ENCODE data around the gene PSG5.
"Not testable (repeated sequence)": the region's sequence is repeated elsewhere in the genome, so short reads cannot be mapped to it uniquely, and the experiment has no call there.

The PSG5 gene
- total RNA-seq, result 0 reads per million in 2 experiments

DNA sequence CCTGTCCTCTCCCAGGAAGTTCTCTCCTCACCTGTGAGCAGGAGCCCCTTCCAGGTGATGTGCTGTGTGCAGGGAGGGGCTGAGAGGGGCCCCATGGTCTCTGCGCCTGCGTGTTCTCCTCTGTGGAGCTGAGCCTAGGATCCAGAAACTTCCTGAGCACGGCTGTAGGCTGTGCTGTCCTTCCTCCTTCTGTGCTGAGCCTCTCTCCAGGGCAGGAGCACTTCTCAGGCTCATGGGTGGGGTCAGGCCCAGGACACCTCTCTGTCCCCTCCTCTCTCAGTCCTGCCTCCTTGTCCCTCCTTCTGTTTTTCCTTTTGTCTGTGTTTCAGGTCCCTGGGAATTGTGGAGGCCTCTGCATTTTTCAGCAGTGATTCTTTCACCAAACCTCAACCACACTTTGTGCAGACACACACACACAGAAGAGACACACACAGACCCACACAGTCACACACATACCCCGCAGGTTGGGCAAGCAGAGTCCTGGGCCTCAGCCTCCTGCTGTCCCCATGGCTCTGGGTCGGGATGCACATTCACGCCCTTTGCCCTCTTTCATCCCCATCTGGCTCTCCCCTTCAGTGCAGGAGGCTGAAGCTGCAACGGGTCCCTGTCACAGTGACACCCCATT, at the start of gene PSG5:
Gene PSG5, minus strand, starts transcription at position 226 of the 625 bp plus-strand sequence. Its CDS starts 131 bp downstream, at position 95.
- DNase-seq (ENCODE audit: low read depth), result not testable (repeated sequence)

DNA sequence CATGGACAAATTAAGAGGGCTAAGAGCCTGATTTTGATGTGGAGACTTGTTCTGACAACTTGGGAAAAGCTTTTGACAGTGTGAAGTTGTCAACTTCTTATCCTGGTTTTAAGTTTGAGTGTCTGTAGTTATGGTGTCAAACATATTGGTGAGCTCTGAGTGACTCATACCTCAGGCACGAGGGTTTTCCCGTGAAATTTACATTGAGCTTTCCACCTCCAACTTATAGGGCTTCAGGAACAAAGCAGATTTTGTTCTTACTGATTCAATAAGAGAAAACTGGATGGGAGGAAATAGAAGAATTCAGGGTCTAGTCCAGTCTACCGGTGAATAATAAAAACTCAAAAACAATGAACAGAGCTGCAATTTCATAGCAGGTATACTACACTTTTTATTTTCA, 49.4 kb upstream of the PSG5 start:
- DNase-seq (ENCODE audit: low read depth), result not testable (repeated sequence)

DNA sequence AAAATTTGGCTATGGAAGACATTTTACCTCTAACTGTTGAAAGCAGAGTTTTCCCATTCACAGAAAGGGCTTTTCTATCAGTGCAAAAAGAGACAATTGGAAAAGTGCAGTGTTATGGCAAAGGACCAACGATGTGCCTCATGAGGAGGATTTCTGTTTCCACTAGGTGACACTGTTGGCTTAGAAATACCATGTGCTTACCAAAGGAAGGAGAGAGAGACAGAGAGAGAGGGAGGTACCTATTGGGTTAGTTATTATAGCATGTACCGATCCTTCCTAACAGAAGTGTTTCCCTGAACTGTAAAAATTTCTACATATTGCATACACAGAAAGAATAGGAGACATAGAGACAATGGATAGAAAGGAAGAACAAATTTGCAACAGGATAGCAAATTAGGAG, 43.0 kb upstream of the PSG5 start:
- DNase-seq (ENCODE audit: low read depth), result no peak

DNA sequence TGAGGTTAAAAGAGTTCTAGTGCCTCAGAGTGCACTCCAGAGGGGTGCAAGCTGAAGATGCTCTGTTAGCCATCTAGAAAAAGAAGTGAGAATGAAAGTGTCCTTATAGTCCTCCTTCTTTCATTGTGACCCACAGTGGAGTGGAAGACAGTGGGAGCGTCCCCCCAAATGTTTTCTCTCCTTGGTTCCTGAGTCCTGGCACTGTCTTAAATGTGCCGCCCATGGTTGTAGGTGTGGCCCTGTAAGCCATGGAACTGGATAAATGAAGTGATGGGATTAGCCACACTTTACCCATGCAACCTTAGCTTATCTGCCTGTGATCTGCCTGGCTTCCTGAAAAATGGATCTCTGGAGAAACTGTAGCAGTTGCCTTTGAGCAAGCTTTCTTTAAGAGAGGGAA, 42.4 kb upstream of the PSG5 start:
- not testable (repeated sequence) for DNase-seq (ENCODE audit: low read depth)

DNA sequence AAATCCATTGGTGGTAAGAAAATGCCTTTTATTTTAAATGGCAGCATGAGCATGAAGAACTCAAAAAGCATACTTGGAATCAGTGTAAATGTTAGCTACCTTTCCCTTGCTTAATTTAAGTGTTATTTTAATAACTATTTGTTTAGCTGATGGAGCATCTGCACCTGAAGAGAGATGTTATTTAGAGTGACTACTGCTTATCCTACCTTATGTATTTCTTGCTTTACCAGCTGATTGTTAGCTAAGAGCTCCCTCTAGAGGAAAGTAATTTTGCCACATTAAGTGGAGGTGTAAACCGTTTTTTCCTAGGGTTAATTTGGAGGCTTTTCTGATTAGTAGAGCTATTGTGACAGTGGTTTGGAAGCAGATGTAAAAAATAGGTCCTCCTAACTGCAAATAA, 40.6 kb upstream of the PSG5 start:
- DNase-seq (ENCODE audit: low read depth), result not testable (repeated sequence)

DNA sequence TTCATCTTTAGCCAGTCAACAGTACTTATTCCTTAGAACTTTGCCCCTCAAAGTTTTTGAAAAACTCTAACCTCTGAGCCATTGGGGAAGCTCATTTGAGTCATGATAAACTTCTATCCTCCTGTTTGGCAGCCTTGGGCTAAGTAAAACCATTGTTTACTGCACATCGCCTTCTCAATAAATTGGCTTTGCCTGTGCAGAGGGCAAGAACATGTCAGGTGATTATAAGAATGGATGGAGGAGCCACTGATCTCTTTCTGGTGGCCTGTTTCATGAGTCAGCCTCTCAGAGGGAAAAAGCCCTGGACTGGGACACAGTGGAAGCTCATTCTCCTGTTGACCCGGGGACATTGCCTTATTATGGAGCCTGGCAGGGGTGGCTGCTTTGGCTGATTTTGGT, 38.5 kb upstream of the PSG5 start:
- no peak for DNase-seq (ENCODE audit: low read depth)

DNA sequence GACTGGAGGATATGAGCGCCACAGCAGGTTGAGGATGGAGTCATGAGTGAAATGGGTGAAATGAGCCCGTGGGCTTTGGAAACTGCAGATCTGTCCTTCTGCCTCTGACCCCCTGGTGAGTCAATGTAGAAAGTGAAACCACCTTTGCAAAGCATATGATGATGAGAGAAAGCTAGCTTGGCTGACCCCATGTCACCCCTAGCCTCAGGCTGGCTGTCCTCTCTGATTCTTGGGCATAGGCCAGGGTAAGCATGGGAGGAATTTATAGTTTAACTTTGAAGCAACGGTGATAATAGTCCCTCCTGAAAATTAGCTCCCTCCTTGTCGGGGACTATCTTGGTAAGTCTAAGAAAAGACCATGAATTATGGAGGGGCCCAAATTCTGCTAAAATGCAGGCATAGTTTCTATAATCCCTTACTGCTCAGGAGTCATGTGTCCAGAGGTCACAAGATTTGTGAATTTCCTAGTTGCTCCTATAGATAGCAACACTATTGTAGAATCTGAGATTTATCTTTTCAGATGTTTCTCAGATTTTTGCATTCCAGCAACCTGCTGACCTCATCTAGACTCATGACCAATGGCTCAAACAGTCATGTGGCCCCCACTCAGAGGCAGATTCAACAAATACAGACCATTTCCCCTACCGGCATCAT, 38.0 kb upstream of the PSG5 start:
- not testable (repeated sequence) for DNase-seq (ENCODE audit: low read depth)

DNA sequence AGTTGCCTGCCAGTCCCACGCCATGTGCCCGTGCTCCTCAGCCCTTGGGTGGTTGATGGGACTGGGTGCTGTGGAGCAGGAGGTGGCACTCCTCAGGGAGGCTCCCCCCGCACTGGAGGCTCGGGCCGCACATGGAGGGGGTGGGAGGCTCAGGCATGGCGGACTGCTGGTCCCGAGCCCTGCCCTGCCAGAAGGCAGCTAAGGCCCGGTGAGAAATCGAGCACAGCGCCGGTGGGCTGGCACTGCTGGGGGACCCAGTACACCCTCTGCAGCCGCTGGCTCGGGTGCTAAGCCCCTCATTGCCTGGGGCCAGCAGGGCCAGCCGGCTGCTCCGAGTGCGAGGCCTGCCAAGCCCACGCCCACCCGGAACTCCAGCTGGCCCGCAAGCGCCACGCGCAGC, 35.6 kb upstream of the PSG5 start:
- not testable (repeated sequence) for DNase-seq (ENCODE audit: low read depth)

DNA sequence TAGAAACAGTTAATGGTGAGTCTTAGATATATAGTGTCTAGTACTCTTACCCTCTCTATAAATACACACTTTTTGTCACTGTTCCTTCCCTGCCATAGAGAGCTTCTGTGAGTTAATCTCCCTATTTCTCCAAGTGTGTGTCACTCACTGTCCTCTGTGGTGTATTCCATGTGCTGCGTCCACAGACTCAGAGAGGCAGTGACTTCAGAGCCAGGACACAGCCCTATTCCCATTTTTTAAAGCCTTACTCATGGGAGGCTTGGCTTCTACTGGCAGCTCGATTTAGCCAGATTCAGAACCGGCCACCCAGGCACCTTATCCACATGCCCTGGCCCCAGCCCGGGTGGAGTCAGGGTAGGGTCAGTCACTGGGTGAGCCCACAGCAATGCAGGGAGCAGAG, 32.8 kb upstream of the PSG5 start:
- not testable (repeated sequence) for DNase-seq (ENCODE audit: low read depth)

DNA sequence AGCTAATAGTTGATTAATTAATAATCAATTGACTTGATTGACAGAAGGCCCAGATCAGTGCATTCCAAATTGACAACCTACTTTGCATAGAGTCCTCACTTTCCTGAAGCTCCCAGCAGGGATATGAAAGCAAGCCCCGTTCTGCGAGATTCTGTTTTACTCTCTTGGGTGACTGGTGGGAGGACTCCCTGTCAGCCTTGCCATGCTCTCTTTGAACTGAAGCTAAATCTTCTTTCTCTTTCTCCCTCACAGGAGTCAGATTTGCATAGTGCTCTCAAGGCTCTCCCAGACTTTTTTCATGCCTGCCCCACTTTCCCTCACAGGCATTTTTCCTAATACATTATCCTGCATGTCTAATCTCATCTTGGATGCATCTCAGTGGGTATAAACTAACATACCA, 29.5 kb upstream of the PSG5 start:
- not testable (repeated sequence) for DNase-seq (ENCODE audit: low read depth)

DNA sequence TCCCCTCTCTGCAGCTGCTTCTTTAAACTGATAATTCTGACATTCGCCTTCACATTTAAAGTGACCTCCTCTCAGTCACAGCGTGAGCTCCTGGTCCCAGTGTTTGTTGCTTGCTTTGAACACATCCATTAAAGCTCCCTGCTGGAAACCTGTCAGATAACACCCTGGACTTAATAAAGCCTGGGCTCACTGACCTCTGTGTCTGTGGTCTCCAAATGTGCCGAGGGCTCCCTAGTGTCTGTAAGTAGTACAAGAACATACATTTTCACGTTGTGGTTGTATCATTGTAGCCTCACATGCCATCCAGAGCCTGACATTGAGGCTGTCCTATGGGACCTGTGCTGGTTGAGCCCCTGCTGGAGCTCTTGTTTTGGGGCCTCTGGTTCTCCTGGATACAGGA, 21.7 kb upstream of the PSG5 start:
- DNase-seq (ENCODE audit: low read depth), result no peak

DNA sequence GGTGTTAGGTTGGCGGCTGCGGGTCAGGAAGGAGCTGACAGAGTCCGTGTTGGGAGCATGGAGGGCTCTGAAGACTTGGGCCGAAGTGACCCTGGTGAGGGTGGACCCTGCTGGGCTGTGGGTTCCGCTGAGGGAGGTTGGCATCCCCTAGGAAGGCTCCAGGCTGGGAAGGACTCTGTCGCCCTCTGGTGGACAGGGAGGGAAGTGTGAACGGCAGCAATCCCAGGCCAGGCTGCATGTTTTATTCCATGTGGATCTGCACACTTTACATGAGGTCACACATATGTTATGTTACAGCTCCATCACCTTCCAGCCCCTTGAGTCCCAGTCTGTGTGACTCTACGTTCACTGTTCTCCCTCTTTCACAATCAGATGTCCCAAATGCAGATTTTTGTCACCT, 20.8 kb upstream of the PSG5 start:
- DNase-seq (ENCODE audit: low read depth), result not testable (repeated sequence)

DNA sequence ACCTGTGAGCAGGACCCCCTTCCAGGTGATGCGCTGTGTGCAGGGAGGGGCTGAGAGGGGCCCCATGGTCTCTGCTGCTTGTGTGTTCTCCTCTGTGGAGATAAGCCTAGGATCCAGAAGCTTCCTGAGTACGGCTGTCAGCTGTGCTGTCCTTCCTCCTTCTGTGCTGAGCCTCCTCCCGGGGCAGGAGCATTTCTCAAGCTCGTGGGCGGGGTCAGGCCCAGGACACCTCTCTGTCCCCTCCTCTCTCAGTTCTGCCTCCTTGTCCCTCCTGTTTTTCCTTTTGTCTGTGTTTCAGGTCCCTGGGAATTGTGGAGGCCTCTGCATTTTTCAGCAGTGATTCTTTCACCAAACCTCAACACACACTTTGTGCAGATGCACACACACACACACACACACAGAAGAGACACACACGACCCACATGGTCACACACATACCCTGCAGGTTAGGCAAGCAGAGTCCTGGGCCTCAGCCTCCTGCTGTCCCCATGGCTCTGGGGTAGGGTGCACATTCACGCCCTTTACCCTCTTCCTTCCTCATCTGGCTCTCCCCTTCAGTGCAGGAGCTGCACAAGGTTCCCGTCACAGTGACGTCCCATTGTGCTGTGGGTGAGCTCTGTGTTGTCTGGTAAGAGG, 19.3 kb upstream of the PSG5 start, which contains the start of gene PSG4:
Gene PSG4, minus strand, starts transcription at position 168 of the 635 bp plus-strand sequence. Its CDS starts 102 bp downstream, at position 66.
- not testable (repeated sequence) for DNase-seq (ENCODE audit: low read depth)

DNA sequence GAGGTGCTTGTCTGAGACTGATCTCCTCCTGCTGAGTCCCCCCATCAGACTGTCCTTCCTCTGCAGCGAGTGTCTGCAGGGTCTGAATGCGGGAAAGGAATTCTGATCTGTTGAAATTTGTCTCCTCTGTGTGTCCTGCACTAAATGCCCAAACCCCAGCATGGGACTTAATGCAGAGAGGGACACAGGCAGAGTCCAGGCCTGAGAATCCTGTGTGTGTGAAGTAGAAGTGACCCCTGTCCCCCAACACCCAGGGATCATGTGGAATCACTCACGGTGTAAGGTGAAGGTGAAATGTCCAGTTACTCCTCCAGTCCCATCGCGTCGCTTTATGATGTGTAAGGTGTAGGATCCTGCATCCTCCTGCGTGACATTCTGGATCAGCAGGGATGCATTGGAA, 17.3 kb upstream of the PSG5 start:
- not testable (repeated sequence) for DNase-seq (ENCODE audit: low read depth)

DNA sequence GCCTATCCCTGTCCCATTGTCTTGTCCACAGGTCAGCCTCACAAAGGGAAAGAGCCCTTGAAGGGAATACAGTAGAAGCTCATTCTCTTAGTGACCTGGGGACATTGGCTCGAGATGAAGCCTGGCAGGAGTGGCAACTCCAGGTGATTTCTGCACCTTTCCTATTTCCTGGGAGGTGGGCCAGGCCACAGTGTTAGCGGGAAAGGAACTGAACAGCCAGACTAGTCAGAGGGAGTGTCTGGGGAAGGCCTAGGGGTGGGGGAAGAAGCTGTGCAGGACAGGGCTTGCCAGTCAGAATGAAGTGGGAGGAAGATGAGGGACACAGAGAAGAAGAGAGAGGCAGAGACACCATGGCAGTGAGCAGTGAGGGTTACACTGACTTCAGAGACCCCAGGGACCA, 15.6 kb upstream of the PSG5 start:
- not testable (repeated sequence) for DNase-seq (ENCODE audit: low read depth)

DNA sequence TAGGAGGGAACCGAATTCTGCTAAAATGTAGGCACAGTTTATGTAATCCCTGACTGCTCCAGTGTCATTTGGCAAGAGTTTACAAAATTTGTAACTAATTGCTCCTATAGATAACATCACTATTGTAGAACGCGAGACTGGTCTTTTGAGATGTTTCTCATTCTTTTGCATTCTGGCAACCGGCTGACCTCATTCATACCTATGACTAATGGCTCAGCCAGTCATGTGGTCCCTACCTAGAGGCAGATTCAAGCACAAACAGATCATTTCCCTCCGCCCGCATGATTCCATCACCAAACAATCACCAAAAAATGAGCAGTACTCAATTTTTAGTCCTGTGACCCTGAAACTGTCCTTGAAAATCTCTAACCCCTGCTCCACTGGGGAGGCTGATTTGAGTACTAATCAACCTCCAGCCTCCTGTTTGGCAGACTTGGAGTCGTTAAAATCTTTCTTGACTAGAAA, 15.0 kb upstream of the PSG5 start:
- DNase-seq (ENCODE audit: low read depth), result not testable (repeated sequence)

DNA sequence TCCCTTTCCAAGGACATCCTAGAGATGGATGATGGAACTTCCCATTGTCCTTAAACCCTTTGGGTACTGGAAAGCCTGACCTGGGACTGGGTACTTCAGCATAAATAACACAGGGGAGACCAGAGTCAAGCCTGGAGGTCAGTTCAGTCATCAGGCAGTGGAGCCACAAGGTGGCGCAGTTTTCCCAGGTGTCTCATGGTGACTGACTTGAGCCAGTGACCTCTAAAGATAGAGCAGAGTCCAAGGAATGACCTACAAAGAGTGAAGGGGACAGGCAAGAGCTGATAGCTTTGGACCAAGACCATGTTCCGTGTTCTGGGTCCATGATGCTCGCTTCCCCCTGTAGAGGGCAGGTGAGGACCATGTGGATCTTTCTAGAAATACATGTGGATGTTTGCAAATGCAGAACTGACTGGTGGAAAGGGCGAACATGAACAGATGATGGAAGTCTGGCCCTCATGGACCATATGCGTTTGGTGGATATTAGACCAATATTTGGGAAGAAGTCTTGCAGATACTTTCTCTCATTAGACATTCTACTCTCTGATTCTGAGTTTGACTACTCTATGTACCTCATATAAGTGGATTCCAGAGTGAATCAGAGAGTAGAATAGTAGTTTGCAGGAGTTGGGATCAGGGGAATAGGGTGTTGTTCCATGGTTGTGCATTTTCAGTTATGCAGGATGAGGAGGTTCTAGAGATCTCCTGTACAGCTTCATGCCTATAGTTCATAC, 12.5 kb upstream of the PSG5 start:
- DNase-seq (ENCODE audit: low read depth), result not testable (repeated sequence)

DNA sequence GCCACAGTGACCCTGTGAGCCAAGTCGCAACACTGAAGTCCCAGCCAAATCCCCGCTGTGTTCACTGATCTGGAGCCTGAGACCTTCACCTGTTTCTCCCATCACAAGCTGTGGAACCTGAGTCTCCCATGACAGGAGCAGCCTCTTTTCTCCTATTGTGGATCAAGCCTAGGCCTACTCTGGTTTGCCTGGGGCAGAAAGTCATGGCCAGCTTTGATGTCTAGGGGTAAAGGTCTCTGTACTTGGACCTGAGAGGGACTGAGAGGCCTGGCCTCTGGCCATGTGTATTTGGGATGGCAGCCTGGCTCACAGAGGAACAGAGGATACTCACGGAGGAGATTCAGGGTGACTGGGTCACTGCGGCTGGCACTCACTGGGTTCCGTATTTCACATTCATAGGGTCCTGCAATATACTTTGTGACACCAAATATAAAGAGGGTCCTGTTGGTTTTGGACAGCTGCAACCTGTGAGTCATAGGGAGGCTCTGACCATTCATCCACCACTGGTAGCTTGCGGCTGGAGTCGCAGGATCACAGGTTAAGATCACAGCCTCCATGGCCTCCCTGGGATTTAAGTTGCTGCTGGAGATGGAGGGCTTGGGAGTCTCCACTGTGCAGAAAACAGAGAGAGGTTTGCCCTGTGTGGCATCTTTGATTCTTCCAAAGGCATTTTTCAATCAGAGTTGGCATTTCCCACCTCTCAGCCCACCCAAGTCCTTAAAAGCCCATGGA, 11.5 kb upstream of the PSG5 start:
- DNase-seq (ENCODE audit: low read depth), result not testable (repeated sequence)

DNA sequence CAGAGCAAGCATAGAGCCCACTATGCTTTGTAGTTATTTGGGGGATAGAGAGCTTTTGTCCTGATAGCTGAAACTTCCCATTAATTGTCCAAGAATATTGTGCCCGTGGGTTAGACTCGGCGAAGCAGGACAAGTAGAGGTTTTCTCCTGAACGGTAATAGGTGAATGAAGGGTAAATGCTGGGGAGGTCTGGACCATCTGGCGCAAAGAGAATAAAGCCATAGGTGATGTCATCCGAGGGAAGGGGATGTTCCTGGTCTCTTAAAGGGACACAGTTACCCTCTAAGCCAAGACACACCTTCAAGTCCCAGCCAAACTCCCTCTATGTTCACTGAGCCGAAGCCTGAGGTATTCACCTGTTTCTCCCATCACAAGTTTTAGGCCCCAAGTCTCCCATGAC, 8.1 kb upstream of the PSG5 start:
- not testable (repeated sequence) for DNase-seq (ENCODE audit: low read depth)

DNA sequence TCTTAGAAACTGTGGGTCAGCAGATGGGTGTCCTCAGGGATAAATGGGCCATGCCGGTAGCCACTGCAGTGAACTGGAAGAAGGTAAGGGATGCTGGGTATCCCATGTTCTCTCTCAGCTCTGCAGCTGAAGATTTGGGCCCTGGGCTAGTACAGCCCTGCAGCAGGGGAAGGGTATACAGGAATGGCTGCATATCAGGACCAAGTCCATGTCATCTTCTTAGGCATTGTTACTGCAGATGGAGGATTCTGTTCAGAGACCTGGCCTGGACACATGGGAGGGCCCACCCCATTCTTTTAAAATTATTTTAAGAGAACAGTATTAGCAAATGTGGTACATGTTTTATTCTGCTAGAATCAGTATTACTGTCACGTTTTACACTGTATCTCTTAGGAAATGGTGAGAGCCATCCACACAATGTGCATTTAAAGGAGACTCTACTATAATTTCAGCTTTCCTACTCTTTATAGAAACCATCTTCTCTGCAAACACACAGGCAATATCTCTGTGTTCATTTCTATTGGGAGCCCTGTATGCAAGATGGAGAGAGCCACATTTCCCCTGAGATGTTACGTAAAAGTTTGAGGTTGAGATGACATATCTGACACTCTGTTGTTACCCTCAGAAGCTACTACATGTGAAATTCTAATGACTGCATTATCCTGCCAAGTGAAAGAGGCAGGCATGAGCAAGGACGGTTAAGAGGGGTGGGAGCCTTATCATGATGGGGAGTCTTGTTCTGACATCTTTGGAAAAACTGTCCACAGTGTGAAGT, 6.2 kb upstream of the PSG5 start:
- not testable (repeated sequence) for DNase-seq (ENCODE audit: low read depth)

DNA sequence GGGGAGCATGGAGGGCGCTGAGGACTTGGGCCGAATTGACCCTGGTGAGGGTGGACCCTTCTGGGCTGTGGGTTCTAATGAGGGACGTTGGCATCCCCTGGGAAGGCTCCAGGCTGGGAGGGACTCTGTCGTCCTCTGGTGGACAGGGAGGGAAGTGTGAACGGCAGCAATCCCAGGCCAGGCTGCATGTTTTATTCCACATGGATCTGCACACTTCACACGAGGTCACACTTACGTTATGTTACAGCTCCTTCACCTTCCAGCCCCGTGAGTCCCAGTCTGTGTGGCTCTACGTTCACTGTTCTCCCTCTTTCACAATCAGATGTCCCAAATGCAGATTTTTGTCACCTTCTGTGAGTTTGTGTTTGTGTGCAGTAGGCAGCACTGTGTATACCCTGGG, 1.8 kb upstream of the PSG5 start:
- not testable (repeated sequence) for DNase-seq (ENCODE audit: low read depth)

Data from T follicular helper cell (primary cell).